ENCODE data around the gene PFN1. TPM values are rescaled to one million over a fixed set of nuclear protein-coding genes. Genes with fewer than 3 reads are reported as not detected.

The PFN1 gene
- total and polyA plus RNA-seq, 2 of the 8 experiments (the other 6 are each of a cell fraction or from before 2014, with no cell fraction given) = 1,355 to 1,949 TPM

GRCh38 chr17:4956493-4957061 is 8.2 kb upstream of the PFN1 start (continued):
- TF ChIP-seq RNF2 (IDR thresholded peaks at IDR 0.05; ENCODE audit: borderline replicate concordance, low read depth, low read length, missing control alignments, poor library complexity, severe bottlenecking) = no peak
- TF ChIP-seq EP300 (IDR thresholded peaks at IDR 0.05; ENCODE audit: borderline replicate concordance in 1 of 2, low read depth in 2 of 2, low read length in 2 of 2) = no peak
- TF ChIP-seq CREB1 (IDR thresholded peaks at IDR 0.05) = peak; percentile 25; the same call in 1 of the 2 replicates
- no peak for TF ChIP-seq KDM1A (IDR thresholded peaks at IDR 0.05; ENCODE audit: borderline replicate concordance, low read length)
- no peak for TF ChIP-seq SIN3A (conservative IDR thresholded peaks at IDR 0.05 in 1 of 2, IDR thresholded peaks at IDR 0.05 in 1 of 2; ENCODE audit: low read depth in 1 of 2, low read length in 2 of 2)
- TF ChIP-seq HDAC6 (IDR thresholded peaks at IDR 0.05; ENCODE audit: low read depth, low read length) = no peak
- TF ChIP-seq SP4 (IDR thresholded peaks at IDR 0.05; ENCODE audit: low read length) = no peak
- TF ChIP-seq POLR2A (IDR thresholded peaks at IDR 0.05; ENCODE audit: control extremely low read depth in 1 of 2, low read depth in 2 of 2, low read length in 2 of 2) = no peak
- no peak for TF ChIP-seq RBBP5 (IDR thresholded peaks at IDR 0.05; ENCODE audit: borderline replicate concordance, low read depth, low read length)
- TF ChIP-seq ATF2 (IDR thresholded peaks at IDR 0.05; ENCODE audit: low read length) = no peak
- TF ChIP-seq TBP (IDR thresholded peaks at IDR 0.05; ENCODE audit: low read depth, low read length) = no peak
- TF ChIP-seq RFX5 (IDR thresholded peaks at IDR 0.05; ENCODE audit: borderline replicate concordance, low read depth, low read length) = no peak
- no peak for TF ChIP-seq GABPA (IDR thresholded peaks at IDR 0.05; ENCODE audit: borderline replicate concordance, insufficient read depth, low read length)
- TF ChIP-seq KDM4A (IDR thresholded peaks at IDR 0.05; ENCODE audit: low read depth, low read length, severe bottlenecking) = no peak
- TF ChIP-seq FOSL1 (IDR thresholded peaks at IDR 0.05; ENCODE audit: insufficient read depth, low read depth, low read length) = no peak
- TF ChIP-seq SP2 (IDR thresholded peaks at IDR 0.05; ENCODE audit: low read length) = no peak
- no peak for TF ChIP-seq JUND (IDR thresholded peaks at IDR 0.05; ENCODE audit: low read length)
- no peak for TF ChIP-seq NRF1 (IDR thresholded peaks at IDR 0.05; ENCODE audit: low read depth, low read length)

All from H1 (cell line).